Right kidney (tissue), 1 donor: ENCODE data around the gene RTN4.

Experiments
- DNase-seq: peaks from one replicate; pipeline ENCODE4 v3.0.0-alpha.2; 2016

The RTN4 gene

GRCh38 chr2:54975598-54976492 is 74.4 kb downstream of the RTN4 start:
- no peak for DNase-seq

- no peak for DNase-seq
These were observed 75.1 kb downstream of the RTN4 start for GRCh38 chr2:54975175-54975574.

DNA sequence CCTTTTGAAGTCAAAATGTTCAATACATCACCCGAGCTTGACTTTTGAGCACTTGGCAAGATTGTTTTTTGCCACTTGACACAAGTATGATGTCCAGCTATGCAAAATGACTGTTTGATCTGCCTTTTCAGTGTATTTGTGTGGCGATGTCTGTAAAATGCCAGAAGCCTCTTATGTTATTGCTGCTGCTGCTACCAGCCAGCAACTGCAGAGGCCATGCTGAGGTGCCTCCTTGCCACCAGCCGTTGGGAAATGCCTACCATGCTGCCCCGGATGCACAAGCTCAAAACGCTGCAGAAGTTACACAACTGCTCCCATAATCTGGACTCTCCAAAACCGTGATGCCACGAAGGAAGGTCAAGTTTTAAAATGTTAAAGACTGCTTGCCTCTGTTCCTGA is 80.3 kb downstream of the RTN4 start:
- no peak for DNase-seq

- no peak for DNase-seq
These were observed 80.8 kb downstream of the RTN4 start for GRCh38 chr2:54969295-54969939.

DNA sequence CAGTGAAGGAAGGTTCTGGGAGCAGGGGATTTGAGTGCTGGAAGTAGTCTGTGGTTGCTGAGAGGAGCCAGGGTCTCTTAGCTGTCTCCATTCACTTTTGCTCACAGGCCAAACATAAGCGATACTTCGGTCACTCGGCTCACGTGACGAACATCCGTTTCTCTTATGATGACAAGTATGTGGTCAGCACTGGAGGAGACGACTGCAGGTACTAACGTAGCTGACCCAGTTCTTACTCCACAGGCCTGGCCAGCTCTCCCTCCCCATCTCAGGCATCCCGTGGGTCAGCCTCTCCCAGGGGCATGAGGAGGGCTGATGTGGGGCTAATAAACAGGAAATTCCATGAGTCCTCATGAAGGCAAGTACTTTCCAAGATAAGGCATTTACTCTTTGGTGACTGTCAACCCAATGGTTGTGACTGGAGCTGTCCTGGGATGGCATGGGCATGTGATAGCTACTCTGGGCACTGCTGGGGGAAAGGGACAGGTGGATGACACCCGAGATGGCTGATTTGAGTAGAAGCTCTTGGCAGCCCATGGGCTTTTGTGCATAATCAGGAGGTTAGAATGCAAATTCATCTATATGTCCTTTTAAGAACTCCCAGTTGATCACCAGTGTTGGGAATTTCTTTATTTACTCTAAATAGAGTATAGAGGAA is 81.6 kb downstream of the RTN4 start:
- no peak for DNase-seq

- no peak for DNase-seq
These were observed 82.4 kb downstream of the RTN4 start for GRCh38 chr2:54967759-54968365.

DNA sequence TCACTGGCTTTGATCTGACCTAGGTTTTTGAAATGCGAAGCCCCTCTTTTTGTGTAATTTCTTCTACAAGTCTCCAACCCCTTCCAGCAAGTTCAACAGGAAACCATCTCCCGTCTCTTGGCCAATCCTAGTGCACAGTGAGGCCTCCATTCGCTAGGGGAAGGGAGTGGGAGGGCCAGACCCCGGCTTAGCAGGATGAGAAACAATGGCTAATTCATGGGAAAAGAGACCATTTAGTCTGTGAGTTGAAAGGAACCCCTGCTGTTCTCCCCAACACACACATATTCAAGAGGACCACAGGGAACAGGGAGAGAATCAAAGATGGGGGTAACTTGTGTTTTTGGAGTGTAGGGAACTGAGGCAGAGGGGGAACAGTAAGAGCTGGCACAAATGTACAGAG is 83.0 kb downstream of the RTN4 start:
- no peak for DNase-seq

DNA sequence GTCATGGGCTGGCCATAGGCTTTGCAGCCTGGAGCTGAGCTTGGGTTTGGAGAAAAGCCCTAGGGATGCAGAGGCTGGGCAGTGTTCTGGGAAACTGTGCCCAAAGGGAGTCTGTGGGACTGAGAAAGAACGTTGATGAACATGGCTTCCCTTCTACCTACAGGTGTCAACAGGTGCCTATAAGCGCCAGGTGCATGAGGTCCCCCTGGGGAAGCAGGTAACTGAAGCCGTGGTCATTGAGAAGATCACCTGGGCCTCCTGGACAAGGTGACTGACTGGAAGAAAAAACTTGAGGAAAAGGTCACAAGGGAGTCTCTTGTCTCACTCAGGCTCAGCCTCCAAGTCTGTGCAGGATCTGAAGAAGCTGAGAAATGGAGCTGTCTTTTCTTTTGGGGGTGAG is 83.4 kb downstream of the RTN4 start:
- DNase-seq, result no peak

DNA sequence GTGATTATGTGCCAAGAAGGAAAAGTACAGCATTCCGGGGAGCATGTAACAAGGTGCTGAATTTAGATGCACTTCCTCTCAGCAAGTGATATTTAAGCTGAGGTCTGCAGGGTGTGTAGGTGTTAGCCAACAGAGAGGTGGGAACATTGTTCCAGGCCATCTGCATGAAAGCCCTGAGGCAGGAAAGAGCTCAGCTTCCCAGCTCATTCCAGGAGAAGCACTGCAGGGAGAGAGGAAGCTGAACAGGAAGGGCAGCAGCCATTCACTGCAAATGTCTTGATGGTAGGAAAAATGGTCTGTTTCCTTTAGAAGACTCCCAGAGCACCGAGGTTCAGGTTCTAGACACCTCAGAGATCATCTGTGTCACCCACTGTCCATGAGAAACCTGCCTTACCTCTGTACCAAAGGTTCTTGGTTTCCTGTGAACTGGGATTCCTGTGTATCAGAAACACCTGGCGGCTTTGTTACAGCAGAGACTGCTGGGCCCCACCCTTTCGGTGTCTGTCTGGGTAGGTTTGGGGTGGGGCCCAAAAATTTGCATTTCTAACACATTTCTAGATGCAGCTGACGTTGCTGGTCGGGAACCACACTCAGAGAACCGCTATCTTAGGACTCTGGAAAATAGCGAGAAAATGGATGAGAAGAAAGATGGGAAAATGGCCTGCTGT is 84.0 kb downstream of the RTN4 start:
- DNase-seq, result no peak

GRCh38 chr2:54965425-54965824 is 84.8 kb downstream of the RTN4 start:
- DNase-seq, result no peak

DNA sequence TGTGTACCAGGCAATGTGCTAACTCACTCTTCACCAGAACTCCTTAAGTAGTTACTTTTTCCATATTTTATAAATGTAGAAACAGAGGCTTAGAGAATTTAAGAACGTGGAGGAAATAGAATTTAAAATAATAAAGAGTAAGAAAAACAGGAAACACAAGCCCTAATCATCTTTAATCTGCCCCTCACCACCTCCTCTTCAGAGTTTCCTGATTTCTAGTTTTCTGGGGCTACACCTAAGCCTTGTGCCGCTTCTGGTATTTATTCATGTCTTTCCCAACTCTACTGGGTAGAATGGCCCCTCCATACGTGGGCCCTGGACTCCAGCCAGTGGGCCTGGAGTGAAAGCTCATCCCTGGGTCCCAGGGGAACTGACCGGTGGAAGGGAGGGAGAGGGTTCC is 85.4 kb downstream of the RTN4 start:
- DNase-seq, result no peak

DNA sequence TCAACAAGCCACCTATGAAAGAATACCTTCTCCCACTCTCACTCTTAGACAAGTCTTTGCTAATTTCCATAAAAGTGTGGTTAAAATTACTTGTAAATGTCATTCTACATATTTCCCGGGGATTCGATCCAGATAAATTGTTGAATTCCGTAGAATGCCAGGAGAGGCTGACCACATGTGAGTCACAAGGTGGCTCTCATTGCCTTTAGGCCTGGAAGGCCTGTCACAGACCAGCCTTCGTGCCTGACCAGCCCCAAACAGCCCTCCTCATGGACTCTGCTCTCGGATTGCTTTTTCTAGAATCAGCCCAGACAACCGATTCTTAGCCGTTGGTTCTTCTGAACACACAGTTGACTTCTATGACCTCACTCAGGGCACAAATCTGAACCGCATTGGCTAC is 86.0 kb downstream of the RTN4 start:
- DNase-seq, result no peak

DNA sequence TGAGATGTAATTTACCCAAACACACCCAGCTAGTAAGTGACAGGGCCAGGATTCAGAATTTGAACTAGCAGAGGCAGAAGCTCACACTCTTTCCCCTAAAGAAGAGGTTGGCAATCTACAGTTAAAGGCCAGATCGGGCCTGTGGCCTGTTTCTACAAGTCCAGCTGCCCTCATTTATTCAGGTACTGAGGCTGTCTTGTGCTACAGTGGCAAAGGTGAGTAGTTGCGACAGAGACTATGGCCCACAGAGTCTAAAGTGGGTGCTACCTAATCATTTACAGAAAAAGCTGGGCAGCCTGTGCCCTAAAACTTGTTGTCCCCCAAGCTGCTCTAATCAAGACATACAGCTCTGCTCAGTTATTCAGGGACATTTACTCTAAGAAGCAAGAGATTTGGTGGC is 86.8 kb downstream of the RTN4 start:
- DNase-seq, result no peak

DNA sequence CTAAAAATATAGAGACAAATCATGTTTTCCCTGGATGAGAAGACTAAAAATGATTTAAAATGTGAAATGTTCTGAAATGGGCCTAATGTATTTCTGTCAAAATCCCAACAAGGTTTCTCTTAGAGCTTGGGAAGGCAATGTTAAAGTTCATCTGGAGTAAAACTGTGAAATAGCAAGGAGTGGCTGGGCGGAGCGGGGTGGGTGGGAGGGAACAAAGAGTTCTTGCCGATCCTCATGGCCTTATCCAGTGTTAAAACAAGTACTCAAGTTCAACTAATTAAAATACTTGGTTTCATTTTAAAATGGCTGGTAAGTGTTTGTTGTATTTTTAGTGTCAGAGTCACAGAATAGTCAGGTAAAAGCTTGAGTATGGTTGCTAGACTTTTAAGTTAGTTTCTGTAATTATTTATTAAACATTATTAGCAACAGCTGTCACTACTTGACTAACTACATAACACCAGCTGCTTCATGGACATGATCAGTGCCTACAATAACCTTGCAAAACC is 87.3 kb downstream of the RTN4 start:
- DNase-seq, result no peak

DNA sequence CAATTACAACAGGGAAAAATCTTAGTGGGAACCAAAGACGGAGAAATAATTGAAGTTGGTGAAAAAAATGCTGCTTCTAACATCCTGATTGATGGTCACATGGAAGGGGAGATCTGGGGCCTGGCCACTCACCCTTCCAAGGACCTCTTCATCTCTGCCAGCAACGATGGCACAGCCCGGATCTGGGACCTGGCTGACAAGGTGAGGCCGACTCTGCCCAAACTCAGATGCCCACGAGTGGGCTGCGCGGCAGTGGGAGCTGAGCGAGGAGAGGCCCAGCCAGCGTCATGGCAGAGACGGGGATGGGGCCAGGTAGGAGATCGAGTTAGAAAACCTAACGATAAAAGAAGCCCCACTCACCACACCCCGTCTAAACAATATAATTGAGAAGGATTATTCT is 87.7 kb downstream of the RTN4 start:
- no peak for DNase-seq

DNA sequence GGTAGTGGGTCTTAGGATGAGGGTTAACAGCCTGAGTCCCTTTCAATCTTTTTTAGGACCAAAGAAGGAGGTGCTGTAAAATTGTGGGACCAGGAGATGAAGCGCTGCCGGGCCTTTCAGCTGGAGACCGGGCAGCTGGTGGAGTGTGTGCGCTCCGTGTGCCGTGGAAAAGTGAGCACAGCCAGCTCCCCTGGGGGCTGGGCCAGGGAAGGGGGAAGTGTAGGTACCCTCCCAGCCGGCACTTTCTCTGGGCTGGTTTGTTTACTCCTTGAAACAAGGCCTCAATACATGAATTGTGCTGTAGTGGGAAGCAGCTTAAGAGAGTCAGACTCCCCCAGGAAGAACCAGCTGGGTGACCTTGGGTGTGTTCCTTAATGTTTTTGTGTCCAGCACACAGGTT is 90.1 kb downstream of the RTN4 start:
- no peak for DNase-seq

DNA sequence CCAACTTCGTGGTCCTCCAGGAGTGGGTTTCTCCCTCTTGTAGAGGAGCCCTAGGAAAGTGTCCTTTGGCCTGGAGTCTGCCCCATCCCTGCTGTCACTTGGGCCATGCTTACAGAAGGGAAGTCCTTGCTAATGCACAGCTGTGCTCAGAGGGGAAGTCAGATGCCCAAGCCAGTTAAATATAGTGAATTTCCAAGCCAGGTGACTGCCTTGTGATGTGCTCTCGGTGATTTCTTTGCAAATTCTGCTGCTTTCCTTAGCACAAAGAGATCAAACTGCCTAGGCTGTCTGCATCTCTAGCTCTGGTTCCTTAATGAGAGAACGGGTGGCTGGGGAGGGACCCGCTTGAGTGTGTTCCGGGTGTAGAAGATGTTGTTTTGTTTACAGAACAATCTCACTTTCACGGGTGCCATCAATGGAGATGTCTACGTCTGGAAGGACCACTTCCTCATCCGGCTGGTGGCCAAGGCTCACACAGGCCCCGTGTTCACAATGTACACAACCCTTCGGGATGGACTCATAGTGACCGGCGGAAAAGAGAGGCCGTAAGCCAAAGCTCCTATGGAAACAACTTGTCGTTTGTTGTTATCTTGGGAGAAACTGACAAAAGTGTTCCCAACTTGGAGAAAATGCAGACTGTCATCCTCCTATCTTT is 91.4 kb downstream of the RTN4 start:
- no peak for DNase-seq

DNA sequence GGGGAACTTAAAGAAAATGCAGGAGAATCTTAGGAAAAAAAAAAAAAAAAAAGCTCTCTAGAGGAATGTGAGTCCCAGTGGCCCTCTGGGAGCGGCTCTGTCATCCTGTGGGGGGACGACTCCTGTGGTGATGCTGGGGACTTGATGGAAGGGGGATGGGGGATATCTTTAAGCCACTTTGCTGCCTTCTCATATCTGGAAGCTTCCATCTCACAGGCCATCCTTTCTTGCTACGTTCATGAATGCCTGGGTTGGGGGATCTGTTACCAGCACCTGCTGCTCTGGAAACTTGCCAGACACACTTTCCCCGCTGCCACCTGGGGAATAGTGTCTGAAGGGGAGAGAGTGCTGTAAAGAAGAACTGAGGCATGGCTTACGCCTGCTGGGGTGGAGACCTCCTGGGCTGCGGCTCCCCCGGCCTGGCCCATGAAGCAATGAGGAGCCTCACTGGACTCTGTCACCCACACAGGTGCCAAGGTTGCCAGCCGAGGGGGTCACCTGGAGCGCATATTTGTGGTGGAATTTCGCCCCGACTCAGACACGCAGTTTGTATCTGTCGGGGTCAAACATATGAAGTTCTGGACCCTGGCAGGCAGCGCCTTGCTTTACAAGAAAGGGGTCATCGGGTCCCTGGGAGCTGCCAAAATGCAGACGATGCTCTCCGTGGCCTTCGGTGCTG is 92.8 kb downstream of the RTN4 start:
- DNase-seq, result no peak

- DNase-seq, result no peak
These were observed 94.1 kb downstream of the RTN4 start for GRCh38 chr2:54956111-54956627.

GRCh38 chr2:54955358-54956110 is 94.7 kb downstream of the RTN4 start:
- DNase-seq, result no peak
